Calu3 (cell line): Measurements from ENCODE around the gene NLRP6. TPM values are rescaled to one million over a fixed set of nuclear protein-coding genes. Genes with fewer than 3 reads are reported as not detected.
"Not testable (repeated sequence)": the region's sequence is repeated elsewhere in the genome, so short reads cannot be mapped to it uniquely, and the experiment has no call there.

ENCODE experiments used
- BruUV-seq: library from RNA; stranded (reverse); fragments of 400-500 nt; replicated peaks from 2 replicates; lab custom pipeline; 2021; lab: Mats Ljungman, UMichigan
- CTCF ChIA-PET: fragments of 300-600 bp; sonication (Branson Sonifier 250); formaldehyde crosslinking; loops from one replicate; lab custom pipeline; 2022; ENCODE audit warnings: antibody characterized with exemption; lab: Charles Lee
- DNase-seq: peaks from one replicate; pipeline ENCODE4 v3.0.0; 2022
- H3K27ac Mint-ChIP-seq: one replicate; pipeline ENCODE4 v1.8.0; 2022; ENCODE audit warnings: mixed read lengths; ENCODE audit not compliant: unreplicated experiment
- H3K27me3 Mint-ChIP-seq: one replicate; pipeline ENCODE4 v1.8.0; 2022; ENCODE audit warnings: mixed read lengths; ENCODE audit not compliant: unreplicated experiment
- H3K36me3 Mint-ChIP-seq: one replicate; pipeline ENCODE4 v1.8.0; 2022; ENCODE audit warnings: mild to moderate bottlenecking, moderate library complexity, mixed read lengths; ENCODE audit not compliant: insufficient read depth, unreplicated experiment
- H3K4me1 Mint-ChIP-seq: one replicate; pipeline ENCODE4 v1.8.0; 2022; ENCODE audit warnings: mild to moderate bottlenecking, low read depth, mixed read lengths; ENCODE audit not compliant: unreplicated experiment
- H3K4me3 Mint-ChIP-seq: one replicate; pipeline ENCODE4 v1.8.0; 2022; ENCODE audit warnings: mild to moderate bottlenecking, low read depth, moderate library complexity, mixed read lengths; ENCODE audit not compliant: unreplicated experiment
- H3K9me3 Mint-ChIP-seq: one replicate; pipeline ENCODE4 v1.8.0; 2022; ENCODE audit warnings: low read depth, mixed read lengths; ENCODE audit not compliant: unreplicated experiment
- intact Hi-C: fragments of 100-400 bp; cut with micrococcal nuclease; formaldehyde crosslinking; loops from one replicate; pipeline ENCODE4 v1.10.0; 2022; ENCODE audit not compliant: unreplicated experiment
- total RNA-seq: library from RNA; stranded (reverse); gene quantifications from 2 replicates; pipeline ENCODE4 v1.2.3, GENCODE V29; 2022
- TF ChIP-seq, protein P1 (sequence below): fragments of 200-600 bp; IDR thresholded peaks from one replicate; pipeline ENCODE4 v1.8.0; 2022; ENCODE audit warnings: antibody characterized with exemption; ENCODE audit not compliant: unreplicated experiment

Gene NLRP6
- total RNA-seq, 1 experiment from 2014 or later, result not detected

DNA sequence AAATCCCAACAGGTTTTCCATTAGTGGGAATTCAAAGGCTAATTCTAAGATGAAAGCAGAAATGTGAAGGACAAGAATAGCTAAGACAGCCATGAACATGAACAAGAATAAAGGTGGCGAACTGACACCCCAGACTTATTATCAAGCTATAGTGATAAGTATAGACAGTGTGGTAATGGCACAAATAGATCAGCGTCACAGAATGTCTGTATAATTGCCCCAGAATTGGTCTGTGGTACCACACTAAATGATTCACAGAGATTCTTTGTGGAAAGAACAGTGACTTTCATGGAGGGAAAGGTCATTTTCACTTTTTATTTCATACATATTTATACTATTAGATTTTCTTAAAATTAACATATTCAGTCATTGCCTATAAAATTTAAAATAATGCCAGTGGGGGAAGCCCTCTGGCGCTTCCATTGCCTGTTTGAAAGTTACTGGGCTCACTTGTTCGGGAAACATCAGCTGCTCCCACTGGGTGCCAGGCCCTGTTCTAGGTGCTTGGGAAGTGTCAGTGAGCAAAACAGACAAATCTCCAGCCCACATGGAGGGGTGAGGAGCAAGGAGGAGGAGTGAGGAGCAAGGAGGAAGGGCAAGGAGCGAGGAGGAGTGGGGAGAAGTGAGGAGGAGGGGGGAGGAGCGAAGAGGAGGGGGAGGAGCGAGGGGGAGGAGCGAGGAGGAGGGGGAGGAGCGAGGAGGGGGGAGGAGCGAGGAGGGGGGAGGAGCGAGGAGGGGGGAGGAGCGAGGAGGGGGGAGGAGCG lies 11.3 kb upstream of the NLRP6 start:
- Mint-ChIP-seq H3K9me3 (no peaks in the 10 kb centered on the region), H3K4me1 (peaks cover 18% of the 10 kb centered on the region), H3K4me3 (peak overlapping the region; percentile 13), H3K27ac (peak overlapping the region; percentile 69), H3K36me3 (no peaks in the 10 kb centered on the region), H3K27me3 (peaks cover 33% of the 10 kb centered on the region)
- TF ChIP-seq, protein P1, sequence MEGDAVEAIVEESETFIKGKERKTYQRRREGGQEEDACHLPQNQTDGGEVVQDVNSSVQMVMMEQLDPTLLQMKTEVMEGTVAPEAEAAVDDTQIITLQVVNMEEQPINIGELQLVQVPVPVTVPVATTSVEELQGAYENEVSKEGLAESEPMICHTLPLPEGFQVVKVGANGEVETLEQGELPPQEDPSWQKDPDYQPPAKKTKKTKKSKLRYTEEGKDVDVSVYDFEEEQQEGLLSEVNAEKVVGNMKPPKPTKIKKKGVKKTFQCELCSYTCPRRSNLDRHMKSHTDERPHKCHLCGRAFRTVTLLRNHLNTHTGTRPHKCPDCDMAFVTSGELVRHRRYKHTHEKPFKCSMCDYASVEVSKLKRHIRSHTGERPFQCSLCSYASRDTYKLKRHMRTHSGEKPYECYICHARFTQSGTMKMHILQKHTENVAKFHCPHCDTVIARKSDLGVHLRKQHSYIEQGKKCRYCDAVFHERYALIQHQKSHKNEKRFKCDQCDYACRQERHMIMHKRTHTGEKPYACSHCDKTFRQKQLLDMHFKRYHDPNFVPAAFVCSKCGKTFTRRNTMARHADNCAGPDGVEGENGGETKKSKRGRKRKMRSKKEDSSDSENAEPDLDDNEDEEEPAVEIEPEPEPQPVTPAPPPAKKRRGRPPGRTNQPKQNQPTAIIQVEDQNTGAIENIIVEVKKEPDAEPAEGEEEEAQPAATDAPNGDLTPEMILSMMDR, result no peak
- CTCF ChIA-PET, result no interaction called here
- no peak for DNase-seq
- no TSS peak for BruUV-seq
- intact Hi-C loops, result no loop called here

DNA sequence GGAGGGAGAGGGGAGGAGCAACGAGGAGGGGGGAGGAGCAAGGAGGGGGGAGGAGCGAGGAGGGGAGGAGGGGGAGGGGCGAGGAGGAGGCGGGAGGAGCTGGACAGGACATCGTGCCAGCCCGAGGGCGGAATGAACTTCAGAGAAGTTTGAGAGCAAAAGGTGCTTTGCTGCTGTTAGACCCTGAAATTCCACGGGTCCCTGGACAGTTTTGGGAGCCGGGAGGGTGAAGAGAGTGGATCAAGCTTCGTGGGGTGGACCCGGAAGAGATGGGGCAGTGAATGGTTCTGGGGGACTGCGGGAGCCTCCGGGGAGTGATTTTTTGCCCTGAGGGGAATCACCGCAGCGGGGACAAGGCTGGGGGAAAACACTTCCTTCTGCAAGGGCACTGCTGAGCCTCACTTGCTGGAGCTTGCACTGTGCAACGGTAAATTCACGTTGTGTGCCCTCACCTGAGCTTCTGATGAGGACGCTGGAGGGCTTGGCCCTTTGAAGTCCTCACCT lies 10.7 kb upstream of the NLRP6 start:
- intact Hi-C loops, result no loop called here
- Mint-ChIP-seq H3K27me3 (peaks cover 37% of the 10 kb centered on the region), H3K9me3 (no peaks in the 10 kb centered on the region), H3K27ac (peak overlapping the region; percentile 69), H3K4me3 (peak overlapping the region; percentile 13), H3K4me1 (peaks cover 18% of the 10 kb centered on the region), H3K36me3 (no peaks in the 10 kb centered on the region)
- CTCF ChIA-PET, result interaction anchor here (0.6 kb wide), 1 partner anchor 129 kb away, joined by 3 read pairs; no protein-coding TSS in a partner anchor
- no peak for DNase-seq
- no TSS peak for BruUV-seq
- TF ChIP-seq, protein P1, result no peak

DNA sequence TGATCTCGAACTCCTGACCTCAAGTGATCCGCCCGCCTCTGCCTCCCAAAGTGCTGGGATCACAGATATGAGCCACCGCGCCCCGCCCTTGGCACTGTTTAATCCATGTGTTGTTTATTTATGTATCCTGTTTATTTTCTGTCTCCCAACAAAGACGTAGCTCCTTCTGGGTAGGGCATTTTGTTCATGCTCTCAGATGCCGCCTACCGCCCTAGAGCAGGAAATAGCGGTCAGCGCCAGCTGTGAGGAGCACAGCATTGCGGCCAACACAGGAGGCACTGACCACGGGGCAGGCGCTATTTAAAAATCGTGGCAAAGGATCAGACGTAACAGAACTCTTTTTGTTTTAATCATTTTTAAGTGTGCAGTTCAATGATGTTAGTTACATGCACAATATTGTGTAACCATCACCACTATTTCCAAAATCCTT lies 9.5 kb upstream of the NLRP6 start:
- BruUV-seq, H3K36me3 Mint-ChIP-seq, H3K9me3 Mint-ChIP-seq, intact Hi-C loops: not testable (repeated sequence)
- peaks cover 45% of the 10 kb centered on the region for H3K27me3 Mint-ChIP-seq
- peak; percentile 59 for DNase-seq
- H3K4me1 Mint-ChIP-seq, result peaks cover 18% of the 10 kb centered on the region
- CTCF ChIA-PET, result interaction anchor here (1.0 kb wide), 2 partner anchors 11 to 125 kb away, joined by 3 read pairs; partner anchors contain the start of gene PKP3
- peak overlapping the region; percentile 39 for H3K4me3 Mint-ChIP-seq
- H3K27ac Mint-ChIP-seq, result peak overlapping the region; percentile 28

DNA sequence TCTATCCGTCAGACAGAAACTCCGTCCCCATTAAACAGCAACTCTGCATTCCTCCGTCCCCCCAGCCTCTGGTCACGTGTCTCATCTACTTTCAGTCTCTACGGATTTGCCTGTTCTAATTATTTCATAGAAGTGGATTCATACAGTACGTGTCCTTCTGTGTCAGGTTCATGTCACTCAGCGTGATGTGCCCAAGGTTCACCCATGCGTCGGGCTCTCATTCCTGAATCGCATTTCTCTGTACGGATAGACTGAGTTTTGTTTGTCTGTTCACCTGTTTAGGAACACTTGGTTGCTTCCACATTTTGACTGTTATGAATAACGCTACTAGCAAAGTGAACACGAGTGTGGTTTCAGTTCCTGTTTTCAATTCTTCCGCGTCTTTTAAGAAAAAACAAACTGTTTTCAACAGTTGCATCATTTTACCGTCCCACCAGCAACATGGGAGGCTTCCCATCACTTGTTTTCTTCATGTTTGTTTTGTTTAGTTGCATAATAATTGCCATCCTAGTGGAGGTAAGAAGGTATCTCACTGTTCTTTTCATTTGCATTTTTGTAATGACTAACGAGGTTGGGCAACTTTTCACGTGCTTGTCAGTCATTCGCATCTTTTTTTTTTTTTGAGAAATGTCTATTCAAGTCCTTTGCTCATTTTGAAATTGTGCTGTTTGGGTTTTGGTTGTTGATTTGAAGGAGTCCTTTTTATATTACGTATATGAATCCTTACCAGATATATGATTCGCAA lies 8.9 kb upstream of the NLRP6 start:
- intact Hi-C loops, result no loop called here
- Mint-ChIP-seq H3K27me3 (peaks cover 45% of the 10 kb centered on the region), H3K27ac (peak overlapping the region; percentile 28), H3K4me3 (peak overlapping the region; percentile 39), H3K9me3 (no peaks in the 10 kb centered on the region), H3K4me1 (peaks cover 18% of the 10 kb centered on the region), H3K36me3 (no peaks in the 10 kb centered on the region)
- CTCF ChIA-PET, result interaction anchor here (1.0 kb wide), 2 partner anchors 12 to 125 kb away, joined by 3 read pairs; partner anchors contain the start of gene PKP3
- TF ChIP-seq, protein P1, result no peak
- BruUV-seq, result no TSS peak
- no peak for DNase-seq
